Activated effector memory CD4-positive, alpha-beta T cell treated with anti-CD3 and anti-CD28 coated beads, Interleukin-2, amount 50 U/mL, for 16 hours (primary cell): ENCODE results near the gene COL4A2.

Experiments used
- DNase-seq: peaks from one replicate; pipeline ENCODE4 v3.0.0-alpha.2; 2020

Gene COL4A2

DNA sequence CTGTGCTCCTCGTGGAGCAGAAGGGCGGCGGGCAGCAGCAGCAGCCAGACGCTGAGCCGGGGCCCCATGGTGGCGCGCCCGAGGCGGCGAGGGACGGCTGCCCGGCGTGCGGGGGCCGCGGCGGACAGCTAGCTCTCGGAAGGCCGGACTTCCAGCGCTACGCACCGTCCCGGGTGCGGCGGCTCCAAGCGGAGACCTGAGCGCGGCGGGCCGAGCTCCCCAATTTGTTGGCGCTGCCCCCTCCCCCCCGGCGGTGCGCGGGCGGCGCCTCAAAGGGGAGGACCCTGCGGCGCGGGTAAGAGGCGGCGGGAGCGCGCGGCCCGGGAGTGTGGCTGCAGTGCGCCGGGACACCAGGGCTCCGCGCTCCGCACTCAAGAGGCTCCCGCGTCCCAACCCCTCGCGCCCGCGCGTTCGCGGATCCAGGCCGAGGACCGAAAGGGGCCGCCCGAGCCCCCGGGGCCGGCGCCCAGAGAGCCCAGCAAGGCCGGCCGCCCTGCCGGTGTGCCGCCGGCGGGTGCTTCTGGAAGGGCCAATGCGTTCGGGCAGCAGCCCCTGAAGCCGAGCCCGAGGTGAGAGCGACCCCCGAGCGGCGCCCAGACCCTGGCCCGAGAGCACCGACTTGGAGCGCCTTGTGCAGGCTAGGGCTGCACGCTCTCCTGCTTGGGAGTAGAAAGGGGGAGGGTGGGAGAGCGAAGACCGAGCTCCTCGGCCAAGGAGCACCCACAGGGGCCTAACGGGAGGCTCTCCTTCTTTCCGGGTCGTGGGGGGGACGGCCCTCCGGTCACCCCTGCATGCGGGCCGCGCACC lies at the start of gene COL4A2, which contains the start of gene COL4A1:
TSS of gene COL4A2 (plus strand) at position 325 of the 807 bp plus-strand sequence. CDS start 620 bp downstream, outside the sequence.
TSS of gene COL4A1 (minus strand) at position 198 of the 807 bp plus-strand sequence. CDS start at position 68, 130 bp downstream.
- no peak for DNase-seq

DNA sequence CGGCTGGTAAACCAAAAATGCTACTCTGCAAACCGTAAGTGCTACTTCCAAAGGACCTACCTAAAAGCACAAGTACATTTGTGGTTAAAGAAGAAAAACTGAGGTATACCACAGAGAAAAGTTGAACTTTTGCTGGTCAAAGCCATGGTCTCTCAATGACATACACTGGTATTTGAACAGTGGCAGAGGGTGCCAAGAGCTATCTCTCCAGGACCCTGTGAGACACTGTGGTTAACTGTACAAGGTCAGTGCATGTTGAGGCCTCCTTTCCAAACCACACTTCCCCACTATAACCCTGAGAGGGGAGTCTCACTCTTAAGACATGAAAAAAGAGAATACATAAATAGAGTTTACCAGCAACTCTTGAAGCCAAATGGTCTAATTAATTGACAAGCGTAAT lies 49.7 kb upstream of the COL4A2 start:
- DNase-seq: no peak

DNA sequence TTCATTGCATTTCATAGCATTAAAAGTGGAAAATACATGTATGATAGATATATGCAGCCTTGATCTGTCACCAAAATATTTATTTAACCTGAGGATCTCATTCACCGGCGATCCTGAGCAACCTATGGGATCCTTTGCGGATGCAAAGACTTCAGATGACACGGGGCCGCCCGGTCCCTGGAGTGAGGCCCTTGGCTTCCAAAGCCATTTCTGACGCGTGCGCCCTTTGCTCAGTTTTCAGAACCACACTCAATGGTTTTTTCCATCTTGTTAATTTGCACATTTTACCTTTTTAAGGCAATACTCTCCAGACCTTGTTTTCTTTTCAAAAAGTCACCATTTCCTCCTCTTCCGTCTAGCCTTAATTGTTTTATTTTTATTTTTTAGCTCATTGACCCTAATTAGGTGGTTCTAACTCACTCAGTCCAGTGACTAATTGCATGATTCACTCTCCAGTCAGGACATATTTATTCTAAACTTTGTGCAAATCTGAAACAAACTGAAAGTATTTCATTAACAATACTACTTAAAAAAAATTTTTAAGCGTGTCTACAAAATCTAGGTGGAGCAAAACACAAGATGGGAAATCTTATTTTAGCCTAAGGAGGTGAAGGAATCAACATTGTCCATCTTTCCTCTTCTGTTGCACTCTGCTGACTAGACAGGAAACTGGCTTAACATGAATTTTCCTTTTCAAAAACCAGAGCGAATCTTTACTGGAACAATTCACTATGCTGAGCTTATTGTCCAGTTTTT lies 48.0 kb upstream of the COL4A2 start:
- no peak for DNase-seq

DNA sequence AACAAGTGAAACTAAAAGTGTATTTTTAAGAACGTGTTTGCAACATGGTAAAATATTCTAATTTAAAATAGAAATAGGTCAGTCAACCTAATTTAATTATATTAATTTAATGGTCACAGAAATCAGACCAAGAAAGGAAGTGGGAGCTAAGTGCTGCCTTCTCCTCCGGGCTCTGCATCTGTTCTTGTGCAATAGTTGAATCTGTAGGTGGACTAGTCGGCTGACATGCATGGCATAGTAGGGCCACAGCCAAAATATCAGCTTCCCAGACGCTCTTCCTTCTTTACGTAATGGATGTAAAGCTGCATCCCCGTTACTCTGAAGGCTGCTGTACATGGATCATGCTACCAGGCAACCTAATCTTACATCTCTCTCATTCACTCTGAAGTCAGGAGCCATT lies 47.4 kb upstream of the COL4A2 start:
- DNase-seq: no peak

DNA sequence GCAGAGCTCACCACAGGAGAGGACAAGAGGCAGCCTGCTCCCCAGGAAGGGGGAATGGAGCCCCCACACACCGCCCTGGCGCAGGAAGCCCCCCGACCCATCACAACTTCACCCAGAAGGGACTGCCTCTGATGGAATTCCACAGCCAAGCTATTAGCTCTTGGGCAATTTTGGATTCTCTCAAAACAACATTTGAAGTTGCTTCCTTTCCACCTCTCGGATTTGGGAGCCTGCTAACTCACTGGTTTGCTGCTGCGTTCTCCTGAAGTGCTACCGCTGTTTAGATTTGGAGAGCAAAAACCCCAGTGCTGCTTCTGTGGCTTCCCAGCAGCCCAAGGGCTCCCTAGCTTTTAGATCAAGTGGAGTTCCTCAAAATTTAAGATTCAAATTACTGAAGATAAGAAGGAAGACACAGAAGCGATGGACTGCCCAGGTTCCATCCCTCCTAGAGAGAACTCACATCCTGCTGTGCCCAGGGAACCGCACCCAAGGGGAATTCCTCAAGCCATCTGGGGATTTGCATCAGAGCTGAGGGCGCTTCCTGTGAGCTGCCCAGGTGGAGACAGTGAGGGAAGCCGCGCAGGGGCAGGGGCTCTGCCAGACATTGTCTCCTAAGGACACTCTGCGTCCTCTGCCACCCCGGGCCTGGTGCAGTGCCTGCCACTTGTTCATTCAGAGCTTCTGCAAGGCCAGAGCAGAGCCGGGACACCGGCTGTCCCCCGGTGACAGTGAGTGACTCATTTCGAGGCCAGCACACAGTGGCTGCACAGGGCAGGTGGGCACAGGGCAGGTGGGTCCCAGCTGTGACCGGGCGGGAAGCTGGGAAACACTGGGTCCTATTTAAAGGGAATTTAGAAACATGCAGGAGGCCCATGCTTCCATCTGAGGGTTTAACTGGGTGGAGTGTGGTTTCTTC lies 45.7 kb upstream of the COL4A2 start:
- no peak for DNase-seq

DNA sequence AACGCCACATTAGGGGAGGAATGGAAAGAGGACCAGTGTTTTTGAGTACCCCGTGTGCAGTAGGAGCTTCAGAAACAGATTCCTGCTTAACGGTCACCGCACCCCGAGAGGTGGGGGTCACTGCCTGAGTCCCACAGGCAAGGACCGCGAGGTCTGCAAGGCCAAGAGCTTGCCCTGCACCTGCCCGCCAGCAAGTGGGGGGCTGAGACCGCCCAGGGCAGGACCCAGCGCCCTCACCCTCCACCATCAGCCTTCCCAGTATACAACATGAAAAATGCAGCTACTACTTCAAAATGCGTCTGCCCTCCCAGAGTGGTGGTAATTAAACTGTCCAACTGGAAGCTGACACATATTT lies 45.0 kb upstream of the COL4A2 start:
- no peak for DNase-seq

- DNase-seq: no peak
Measured at GRCh38 chr13:110262508-110263291, 44.4 kb upstream of the COL4A2 start.

- DNase-seq: no peak
Measured at GRCh38 chr13:110263404-110263803, 43.7 kb upstream of the COL4A2 start.

DNA sequence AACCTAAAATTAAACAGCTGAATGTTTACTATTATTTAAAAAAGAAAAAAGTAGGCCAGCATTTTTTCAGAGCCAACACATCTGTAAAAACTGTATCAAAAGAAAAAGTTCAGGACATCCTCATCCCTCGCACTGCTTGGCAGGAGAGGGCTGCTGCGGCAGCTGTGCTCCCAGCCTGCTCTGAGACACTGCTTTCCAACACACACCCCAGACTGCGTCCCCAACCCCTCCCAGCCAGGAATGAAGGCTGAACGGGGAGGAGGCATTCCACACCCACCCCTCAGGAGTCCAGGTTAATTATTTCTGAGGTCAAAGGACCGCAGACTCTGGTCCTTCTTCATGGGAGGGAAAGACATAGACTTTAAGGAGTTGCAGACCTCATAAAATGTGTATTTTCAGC lies 43.2 kb upstream of the COL4A2 start:
- DNase-seq: no peak

DNA sequence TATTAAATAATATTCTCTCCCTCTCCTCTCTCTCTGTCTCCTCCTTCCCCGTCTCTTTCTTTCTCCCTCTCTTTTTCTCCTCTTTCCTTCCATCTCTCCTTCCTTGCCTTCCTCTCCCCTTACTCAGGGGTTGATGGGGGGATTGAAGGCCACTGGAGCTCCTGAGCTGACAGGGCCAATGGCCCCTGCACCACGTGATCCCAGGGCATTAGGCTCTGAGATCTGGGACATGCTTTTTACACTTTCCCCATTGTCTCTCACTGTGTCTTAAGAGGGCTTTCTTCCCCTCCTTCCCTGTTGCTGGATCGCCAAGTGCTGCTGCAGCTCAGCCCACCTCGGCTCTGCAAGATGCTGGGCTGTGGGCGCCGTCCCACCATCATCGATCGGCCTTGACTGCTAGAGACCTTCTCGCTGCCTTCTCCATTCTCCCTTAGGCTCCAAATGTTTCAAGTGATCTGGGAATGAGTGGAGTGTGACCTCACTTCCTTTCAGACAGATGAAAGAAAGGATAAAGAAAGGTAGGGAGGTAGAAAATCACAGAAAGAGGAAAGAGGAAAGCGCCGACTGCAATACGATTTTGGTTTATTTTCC lies 42.3 kb upstream of the COL4A2 start:
- no peak for DNase-seq

- no peak for DNase-seq
Measured at GRCh38 chr13:110265341-110265681, 41.8 kb upstream of the COL4A2 start.

GRCh38 chr13:110265682-110266430 lies 41.2 kb upstream of the COL4A2 start:
- no peak for DNase-seq

DNA sequence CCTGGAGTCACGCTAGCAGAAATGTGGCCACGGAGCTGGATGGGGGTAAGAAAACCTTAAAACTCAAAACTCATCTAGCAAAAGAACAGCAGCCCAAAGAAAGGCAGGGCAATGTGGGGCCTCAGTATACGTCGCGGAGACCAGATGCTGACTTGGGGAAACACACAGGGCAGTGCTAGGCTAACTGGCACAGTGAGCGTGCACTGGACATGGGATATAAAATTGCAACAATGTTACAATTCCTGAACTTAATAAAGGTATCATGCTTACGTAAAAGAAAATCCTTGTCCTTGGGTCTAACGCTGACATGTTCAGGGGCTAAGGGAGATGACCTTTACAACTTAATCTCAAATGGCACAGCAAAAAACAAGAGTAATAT lies 40.7 kb upstream of the COL4A2 start:
- DNase-seq: no peak

DNA sequence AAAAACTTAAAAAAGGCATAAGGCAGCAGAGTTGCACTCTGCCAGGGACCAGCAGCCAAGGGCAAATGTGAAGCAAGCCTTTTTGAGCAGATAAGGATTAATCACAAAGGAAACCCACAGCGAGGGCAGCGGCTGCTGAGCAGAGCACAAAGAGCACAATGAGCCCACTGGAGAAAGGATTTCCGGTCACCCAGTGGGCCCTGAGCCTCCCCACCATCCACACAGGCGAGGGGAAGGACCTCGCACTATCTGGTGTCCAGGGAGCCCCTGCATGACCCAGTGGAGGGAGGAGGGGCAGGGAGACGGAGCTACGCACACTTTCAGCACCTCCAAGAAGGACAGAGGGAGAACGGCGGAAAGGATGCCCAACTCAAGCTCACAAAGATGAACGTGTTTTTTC lies 40.1 kb upstream of the COL4A2 start:
- no peak for DNase-seq

DNA sequence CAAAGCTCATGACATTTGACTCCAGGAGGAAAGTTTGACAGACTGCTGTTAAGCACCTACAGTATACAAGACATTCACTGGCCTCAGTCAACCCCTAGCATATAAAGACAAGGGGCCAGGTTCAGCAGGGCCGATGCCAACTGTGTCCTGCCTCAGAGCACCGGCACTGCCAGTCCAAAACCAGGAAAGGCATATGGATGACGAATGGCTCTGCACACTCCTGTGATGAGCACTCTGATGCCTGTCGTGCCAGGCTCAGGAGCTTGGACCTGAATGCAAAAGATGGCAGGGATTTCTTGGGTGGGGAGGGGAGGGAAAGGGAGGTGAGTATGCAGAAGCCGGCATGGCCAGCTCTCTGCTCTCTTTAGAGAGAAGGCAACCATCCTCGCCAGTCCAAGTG lies 39.0 kb upstream of the COL4A2 start:
- DNase-seq: no peak

GRCh38 chr13:110268576-110269185 lies 38.4 kb upstream of the COL4A2 start:
- no peak for DNase-seq

- no peak for DNase-seq
Measured at GRCh38 chr13:110269509-110270185, 37.4 kb upstream of the COL4A2 start.

GRCh38 chr13:110270507-110270906 lies 36.6 kb upstream of the COL4A2 start:
- no peak for DNase-seq

- no peak for DNase-seq
Measured at GRCh38 chr13:110271313-110271712, 35.8 kb upstream of the COL4A2 start.

DNA sequence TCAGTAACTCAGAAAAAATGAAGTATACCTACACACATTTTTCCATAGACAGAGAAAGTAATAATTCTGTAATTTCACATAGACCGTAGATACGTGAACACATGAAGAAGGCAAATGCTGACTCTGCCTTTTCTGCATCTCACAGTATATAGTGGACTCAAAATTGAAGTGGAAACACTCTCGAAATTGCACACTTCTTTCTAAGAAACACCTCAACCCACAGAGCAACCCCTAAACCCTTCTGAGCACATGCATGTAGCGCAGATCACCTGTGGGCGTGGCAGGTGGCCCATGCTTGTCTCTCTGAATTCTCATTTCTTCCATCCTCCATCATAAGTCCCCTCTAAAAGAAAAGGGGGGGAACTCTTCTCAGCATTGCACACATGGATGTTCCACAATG lies 34.9 kb upstream of the COL4A2 start:
- no peak for DNase-seq
